ENCODE data around the gene MRAP. TPM values are rescaled to one million over a fixed set of nuclear protein-coding genes. Genes with fewer than 3 reads are reported as not detected.
"Not testable (repeated sequence)": the region's sequence is repeated elsewhere in the genome, so short reads cannot be mapped to it uniquely, and the experiment has no call there.

MRAP gene
- polyA plus RNA-seq, 12 donors, result 0.25 TPM; not detected in 11

DNA sequence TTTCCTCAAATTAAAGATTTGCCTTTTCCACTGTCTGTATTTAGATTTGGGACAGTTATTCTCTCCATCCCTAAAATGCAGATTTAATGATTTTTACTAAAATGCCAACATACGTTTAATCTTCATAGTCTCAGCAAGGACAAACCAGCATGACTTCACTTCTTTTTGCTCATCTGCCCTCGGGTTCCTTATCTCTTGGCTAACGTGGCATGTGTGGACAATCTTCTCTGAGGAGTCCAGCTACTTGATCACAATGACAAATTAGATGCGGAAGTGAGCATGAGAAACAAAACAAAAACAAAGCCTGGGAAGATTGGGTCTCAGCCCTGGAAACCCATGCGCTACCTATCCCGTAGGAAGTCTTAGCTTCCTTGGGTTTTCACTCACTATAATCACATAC, 1.0 kb downstream of the MRAP start:
- DNase-seq, result no peak

DNA sequence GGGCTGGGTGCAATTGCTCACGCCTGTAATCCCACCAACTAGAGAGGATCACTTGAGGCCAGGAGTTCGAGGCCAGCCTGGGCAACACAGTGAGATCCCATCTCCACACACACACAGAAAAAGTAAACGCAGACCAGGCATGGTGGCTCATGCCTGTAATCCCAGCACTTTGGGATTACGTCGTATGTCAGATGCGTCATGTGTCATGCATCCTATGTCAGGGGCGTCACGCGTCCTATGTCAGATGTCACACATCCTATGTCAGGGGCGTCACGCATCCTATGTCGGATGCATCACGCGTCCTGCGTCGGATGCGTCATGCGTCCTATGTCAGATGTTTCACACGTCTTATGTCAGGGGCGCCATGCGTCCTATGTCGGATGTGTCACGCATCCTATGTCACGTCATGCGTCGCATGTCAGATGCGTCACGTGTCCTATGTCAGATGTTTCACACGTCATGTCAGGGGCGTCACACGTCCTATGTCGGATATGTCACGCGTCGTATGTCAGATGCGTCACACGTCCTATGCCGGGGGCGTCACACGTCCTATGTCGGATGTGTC, 1.5 kb downstream of the MRAP start:
- DNase-seq, result no peak

DNA sequence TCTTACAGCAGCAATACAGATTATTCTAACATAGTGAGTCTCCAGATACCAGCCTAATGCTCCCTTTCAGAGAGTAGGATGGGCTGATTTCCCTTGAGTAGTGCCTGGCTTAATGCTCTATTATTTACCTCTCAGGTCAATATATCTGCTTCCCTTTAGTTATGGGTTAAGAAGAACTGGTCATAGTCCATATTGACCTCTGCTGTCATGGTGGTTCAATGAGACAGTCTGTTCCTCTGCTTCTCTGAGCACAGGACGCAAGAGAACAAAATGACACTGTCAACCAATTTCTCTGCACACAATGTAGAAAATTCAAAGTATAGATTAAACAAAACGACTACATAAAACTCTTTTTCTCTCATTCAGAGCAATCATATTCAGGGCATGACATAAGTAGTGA, 2.9 kb downstream of the MRAP start:
- DNase-seq, result no peak

DNA sequence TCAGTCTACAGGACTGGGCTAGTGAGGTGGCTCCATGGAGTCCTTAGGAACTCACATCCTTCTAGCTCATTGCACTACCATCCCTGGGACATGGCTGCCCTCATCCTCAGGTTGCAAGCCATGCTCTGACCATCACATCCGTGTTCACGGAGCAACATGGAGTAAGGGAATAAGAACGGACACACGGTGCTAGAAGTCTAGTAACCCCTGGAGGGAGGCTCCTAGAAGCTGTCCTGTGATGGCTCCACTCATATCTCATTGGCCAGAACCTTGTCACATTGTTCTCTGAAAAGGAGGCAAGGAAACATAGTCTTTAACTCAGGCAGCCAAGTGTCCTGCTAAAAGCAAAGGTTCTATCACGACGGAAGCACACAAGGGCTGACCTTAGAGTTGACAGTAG, 3.9 kb downstream of the MRAP start:
- DNase-seq, result no peak

DNA sequence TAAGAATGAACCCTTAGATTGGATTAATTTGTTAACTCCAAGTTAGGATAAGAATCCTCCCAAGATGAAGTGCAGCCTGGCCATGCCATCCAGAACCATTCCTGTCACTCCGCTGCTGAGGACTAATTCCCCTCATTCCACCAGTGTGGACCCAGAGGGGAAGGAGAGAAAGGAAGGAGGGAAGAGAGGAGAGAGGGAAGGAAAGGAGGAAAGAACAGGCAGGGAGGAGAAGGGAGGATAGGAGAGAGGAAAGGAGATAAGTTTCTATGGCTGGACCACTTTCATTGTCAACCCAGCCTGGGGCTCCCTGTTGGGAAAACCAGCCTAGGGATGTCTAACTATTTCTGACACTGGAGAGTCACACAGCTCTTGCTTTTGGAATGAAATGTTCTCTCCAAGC, 4.7 kb downstream of the MRAP start:
- no peak for DNase-seq

DNA sequence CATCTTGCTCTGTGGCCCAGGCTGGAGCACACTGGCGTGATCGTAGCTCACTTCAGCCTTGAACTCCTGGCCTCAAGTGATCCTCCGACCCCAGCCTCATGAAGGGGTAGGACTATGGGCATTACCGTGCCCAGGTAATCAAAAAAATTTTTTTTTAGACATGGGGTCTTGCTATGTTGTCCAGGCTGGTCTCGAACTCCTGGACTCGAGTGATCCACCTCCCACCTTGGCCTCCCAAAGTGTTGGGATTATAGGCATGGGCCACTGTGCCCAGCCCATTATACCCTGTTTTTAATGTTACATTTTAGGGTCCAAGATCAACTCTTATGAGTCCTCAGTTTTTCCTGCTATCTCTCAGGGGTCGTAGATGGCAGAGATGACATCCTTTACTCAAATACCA, 6.3 kb downstream of the MRAP start:
- DNase-seq, result no peak

DNA sequence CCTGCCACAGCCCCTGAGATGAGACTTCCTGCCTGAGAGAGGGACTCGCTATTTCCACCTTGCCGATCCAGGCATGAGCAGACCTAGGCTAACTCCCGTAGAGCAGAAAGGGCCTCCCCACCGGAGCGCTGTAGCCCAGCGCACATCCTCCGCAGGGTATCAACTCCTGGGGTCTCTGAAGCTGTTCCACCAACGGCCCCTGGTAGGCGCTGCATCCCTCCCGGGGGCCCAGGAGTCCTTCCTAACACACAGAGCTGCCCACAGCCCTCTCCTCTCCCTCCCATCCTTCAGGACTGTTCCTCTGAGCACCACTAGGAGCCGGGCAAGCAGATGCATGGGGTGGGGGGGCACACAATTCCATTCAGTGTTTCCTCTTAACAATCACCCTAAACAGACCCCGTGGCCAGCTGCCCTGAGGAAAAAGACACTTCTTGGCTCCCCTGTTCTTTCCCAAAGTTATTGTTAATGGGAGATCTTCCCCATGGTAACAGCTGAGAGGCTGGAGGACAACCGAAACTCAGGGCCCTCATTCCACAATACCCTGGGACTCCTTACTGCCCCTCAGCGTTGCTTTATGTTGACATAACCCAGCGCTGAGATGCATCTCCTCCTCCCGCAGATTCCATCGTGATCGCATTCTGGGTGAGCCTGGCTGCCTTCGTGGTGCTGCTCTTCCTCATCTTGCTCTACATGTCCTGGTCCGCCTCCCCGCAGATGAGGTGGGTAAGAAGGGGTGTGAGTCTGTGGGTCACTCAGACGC, 7.5 kb downstream of the MRAP start:
- no peak for DNase-seq

DNA sequence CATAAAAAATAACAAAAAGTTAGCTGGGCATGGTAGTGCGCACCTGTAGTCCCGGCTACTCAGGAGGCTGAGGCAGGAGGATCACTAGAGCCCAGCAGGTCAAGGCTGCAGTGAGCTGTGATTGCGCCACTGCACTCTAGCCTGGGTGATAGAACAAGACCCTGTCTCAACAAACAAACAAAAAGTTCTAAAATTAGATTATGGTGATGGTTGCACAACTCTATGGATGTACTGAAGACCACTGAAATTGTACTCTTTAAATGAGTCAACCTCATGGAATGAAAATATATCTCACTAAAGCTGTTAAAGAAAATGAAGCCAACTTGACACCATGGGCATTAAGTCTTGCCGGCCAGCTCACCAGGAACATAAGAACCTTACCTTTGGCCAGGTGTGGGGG, 9.1 kb downstream of the MRAP start:
- DNase-seq, result no peak

DNA sequence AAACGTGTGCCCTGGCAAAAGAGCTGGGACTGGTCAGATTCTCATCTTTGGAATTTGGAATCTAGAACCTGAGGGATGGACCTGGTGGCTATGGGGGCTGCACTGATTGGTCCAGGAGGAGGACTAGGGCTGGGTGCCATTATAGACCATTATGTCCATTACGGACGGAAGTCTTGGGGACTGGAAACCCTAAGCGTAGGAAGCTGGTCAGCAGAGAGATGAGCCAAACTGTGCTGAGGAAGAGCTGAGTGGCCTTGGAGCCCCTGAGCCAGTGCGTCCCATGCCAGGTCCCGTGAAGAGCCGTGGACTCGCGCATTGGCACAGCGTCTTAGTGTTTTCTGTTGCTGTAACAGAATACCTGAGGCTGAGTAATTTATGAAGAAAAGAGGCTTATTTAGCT, 10.0 kb downstream of the MRAP start:
- no peak for DNase-seq

DNA sequence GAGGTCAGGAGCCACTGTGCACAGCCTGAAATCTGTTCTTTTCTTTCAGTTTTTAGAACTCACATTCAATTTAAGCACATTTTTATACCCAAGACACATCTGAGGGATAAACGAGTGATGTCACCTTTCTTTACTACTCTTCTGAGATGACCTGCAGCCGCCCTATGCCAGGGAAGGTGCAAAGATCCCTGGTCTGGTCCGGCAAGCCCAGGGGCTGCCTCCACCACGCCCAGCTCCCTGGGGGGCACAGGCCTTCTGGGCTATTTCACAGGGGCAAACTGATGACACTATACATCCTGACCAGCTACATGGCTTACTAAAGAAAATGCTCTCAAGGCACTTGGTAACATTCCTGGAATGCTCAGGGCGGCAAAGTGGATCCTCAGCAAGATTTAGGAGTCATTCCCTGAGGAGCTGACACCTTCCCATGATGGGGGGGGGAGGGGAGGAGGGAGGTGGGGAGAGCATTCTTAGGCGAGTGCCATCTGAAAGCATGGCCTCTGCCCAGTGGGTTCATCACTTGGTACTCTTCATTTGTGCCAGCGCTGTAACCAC, 11.3 kb downstream of the MRAP start:
- DNase-seq, result no peak

DNA sequence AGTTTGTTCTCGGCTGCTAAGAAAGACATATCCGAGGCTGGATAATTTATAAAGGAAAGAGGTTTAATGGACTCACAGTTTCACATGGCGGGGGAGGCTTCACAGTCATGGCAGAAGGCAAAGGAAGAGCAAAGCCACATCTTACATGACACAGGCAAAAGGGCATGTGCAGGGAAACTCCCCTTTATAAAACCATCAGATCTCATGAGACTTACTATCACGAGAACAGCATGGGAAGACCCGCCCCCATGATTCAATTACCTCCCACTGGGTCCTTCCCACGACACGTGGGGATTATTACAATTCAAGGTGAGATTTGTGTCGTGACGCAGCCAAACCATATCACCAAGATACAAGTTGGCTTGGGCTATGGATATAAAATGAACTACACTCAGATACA, 12.3 kb downstream of the MRAP start:
- not testable (repeated sequence) for DNase-seq

DNA sequence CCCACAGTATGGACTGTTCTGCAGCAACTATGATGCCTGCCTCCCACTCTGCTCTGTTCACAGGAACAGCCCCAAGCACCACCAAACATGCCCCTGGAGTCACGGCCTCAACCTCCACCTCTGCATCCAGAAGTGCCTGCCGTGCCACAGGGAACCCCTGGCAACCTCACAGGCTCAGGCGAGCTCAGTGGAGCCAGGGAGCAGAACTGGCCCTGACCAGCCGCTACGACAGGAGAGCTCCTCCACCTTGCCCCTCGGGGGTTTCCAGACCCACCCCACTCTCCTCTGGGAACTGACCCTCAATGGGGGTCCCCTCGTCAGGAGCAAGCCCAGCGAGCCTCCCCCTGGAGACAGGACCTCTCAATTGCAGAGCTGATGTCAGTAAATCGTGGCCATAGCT, 13.0 kb downstream of the MRAP start:
- no peak for DNase-seq

DNA sequence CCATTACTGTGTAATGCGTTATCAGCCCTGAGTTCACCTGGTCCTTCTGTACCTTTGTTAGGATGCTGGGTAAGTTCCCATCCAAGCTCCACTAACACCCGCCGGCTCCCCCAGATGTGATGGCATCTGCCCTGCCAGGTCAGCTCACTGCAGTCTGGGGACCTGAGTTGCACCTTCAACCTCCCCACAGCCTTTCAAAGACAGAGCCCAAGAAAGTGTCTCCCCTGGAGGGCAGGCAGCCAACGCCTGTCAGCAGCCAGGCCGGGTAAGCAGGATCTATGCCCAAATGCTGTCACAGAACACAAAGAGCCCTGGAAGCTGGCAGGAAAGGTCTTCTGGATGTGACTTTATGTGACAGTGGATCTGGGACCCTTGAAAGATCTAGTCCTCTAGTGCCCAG, 13.7 kb downstream of the MRAP start:
- DNase-seq, result no peak

DNA sequence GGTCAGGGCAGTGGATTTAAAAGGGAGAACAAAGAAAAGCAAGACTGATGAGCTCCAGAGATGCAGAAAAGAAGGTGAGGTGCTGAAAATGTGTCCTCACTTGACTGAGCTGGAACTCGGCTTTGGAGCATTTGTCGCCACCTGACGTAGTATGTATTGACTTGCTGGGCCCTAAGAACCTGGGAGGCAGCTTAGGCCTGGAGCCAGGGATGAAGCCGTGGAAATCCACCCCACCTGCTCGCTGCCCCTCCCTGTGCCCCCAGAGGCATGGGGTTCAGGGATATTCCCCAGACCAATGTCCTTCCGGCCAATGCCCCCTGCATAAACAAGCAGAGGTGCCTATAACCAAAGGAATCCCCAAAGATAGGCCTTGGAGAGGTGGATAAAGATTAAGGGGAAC, 14.3 kb downstream of the MRAP start:
- no peak for DNase-seq

DNA sequence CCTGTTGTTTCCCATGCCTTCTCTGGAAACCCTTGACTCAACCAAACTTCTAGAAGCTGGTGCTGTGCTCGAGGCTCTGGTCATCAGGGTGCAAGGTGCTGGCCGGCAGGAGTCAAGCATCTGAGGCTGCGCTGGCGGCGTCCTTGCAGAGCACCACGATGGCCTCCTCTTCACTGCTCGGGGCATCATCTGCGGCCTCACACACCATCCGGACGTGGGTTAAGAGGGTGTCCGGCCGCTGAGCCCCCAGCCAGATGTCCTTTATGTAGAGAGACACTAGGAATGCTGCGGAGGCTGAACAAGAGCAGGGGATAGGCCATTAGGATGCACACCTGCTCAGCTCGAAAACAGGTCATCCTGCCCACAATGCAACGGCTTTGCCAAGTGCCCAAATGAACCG, 16.2 kb downstream of the MRAP start:
- DNase-seq, result no peak

DNA sequence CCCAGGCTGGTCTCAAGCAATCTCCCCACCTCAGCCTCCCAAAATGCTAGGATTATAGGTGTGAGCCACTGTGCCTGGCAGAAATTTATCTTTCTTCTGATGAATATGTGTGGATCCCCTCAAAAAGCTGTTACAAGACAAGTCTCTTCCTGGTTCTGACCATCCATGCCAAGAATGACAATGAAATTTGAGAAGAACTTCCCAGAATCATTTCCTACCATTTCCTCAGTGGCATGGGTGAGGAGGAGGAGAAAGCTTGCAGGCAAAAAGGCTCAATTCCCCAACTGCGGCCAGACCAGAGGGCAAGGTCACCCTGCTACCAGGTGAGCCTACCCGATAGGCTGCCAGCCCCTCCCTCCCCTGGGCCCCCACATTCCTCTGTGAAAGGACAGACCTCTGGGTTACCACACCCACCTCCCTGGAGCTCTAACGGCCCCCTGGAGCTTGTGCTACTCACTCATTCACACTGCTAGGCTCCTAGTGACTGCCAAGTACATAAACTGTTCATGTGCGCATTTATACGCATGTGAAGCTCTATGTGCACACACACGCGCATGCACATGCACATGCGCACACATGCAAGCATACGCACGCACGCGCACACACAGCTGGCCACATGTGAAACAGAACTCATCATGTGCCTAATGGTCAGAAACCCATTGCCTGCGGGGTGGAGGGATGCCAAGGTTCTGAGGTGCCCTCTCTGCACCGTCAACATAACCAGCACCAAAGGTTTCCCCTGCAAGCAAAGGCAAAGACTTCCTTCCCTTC, 17.0 kb downstream of the MRAP start:
- DNase-seq, result no peak

DNA sequence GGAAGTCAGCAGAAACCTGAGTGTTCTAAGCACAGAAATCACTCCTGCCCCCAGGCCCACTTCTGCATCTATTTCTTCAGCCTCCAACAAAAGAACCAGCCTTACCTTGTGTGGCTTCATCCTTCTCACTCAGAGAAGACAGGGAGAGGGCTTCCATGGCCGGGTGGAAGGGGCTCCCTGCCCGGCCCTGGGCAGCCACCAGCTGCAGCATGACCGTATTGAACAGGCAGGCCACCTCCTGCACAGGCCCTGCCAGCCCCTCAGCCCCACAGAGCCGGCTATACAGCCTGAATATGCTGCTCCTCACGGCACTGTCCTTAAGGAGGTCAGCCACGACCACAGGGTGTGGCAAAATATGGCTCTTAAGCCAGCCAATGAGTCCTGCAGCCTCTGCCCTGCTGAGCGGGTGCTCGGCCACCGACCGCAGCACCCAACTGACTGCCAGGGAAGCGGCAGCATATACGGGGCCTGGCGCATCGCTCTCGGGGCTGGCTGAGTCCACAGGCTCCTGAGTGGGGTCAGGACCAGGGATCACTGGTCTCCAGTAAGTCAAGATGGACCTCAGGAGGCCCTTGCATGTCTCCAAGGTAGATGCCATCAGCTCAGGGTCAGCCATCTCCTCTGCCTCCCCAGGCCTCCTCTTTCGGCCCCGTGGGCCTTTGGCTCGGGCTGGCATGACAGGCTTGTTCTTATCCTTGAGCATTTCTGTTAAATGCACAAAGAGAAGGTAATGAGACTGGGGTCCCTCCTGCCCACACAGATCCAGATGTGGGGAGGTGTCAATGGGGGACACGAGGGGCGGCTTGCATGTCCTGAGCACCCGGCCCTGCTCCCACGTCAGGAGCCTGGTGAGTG, 17.9 kb downstream of the MRAP start:
- no peak for DNase-seq

DNA sequence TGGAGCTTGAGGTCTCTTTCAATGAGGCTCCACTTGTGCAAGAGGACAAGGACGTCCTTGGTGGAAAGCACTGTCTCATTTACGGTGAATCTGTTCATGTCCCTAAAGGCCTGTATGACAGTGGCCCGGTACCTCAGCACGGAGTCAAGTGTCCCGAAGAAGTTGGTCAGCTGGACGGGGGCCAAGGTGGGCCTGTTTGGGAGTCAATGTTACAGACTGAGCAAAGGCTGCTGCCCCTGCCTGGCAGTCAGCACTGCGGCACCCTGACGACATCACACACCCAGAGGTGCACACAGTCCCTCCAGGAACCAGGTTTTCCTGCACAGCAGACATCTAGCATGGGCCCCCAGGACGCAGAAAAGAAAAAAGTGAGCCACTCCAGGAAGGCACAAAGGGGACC, 19.1 kb downstream of the MRAP start:
- DNase-seq, result no peak

DNA sequence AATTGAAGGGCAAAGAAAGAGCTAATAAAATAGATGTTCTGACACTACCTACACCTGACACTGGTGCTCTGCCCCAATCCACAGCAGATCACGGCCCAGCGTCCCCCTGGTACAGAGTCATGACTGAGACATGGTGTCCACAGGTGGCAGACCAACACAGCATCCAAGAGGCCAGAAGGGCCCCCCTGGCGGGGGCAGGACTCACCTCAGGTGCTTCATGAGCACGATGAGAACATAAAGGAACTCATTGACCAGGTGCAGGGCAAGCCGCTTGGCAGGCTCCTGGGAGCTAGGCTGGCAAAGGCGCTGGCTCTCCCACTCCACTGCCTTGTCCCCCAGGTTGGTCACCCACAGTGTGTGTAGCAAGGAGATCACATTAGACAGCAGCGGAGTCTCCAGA, 20.4 kb downstream of the MRAP start:
- no peak for DNase-seq

DNA sequence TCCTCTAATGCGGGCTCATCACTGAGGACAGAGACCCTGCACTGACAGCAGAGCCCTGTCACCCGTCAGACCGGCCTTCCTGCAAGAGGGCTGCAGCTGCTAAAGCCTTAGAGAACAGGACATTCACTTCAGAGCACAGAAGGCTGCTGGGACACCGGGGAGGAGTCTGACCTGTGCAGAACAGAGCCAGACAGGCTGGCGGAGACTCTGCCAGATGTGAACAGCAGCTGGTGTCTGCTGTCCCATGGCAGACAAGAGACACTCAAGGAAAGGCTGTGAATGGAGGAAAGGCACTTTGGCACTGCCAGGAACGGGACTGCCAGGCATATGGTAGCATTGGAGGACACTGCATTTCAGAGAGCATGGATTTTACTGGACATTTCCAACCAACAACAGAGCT, 21.4 kb downstream of the MRAP start:
- DNase-seq, result no peak

DNA sequence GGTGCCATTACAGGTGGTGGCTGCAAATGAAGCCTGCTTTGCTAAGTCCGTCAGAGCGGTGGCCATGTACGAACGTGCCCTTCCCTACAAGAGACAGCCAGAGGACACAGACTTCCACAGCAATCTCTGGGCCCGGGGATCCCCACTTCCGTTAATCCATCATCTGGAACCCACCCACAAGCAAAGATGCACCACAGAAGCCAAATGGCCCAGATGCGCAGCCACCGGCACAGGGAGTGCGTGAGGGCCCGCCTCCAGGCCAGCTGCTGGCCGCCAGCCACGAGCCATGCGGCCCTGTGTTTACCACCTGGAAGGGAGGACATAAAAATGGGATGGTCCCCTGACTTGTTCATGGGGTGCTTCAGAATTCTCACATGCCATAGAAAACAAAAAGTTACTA, 22.1 kb downstream of the MRAP start:
- no peak for DNase-seq

DNA sequence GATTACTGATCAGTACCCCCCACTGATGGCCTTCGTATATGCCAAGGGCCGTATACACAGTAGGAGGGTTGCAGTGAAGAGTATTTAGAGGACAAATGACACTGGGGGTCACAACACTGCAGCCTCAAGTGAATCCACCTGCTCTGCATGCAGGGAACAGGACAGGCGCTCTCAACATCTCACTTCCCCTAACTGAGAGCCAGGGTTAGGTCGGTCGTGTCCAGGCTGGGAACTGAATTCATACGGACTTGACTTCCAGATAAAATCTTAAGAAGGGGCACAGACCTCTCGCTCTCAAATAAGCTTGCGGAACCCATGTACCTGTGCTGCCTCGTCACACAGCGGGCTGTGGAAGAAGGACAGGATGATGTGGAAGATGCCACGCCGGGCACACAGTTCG, 22.8 kb downstream of the MRAP start:
- DNase-seq, result no peak
